Testis (tissue), 2 donors: ENCODE measurements around the gene PPFIBP2.

Source experiments
- CTCF ChIP-seq, 3 experiments: fragments of 450-650 bp in 2 of 3; fragments of 200-600 bp in 1 of 3; sonication (generic) in 1 of 3; IDR thresholded peaks; one replicate each; pipeline ENCODE4 v1.5.1; 2016 to 2019; ENCODE audit warnings: antibody characterized with exemption in 3 of 3, mild to moderate bottlenecking in 2 of 3, moderate library complexity in 1 of 3
- POLR2A ChIP-seq: fragments of 450-650 bp; IDR thresholded peaks from one replicate; pipeline ENCODE4 v1.6.1; 2017; ENCODE audit warnings: antibody characterized with exemption, mild to moderate bottlenecking, moderate library complexity

GRCh38 chr11:7551571-7551970, 37.8 kb downstream of the PPFIBP2 start:
- no peak for TF ChIP-seq POLR2A
- no peak for TF ChIP-seq CTCF (IDR thresholded peaks at IDR 0.05)
